Measurements from ENCODE around the gene SLC43A2.

SLC43A2 gene

DNA sequence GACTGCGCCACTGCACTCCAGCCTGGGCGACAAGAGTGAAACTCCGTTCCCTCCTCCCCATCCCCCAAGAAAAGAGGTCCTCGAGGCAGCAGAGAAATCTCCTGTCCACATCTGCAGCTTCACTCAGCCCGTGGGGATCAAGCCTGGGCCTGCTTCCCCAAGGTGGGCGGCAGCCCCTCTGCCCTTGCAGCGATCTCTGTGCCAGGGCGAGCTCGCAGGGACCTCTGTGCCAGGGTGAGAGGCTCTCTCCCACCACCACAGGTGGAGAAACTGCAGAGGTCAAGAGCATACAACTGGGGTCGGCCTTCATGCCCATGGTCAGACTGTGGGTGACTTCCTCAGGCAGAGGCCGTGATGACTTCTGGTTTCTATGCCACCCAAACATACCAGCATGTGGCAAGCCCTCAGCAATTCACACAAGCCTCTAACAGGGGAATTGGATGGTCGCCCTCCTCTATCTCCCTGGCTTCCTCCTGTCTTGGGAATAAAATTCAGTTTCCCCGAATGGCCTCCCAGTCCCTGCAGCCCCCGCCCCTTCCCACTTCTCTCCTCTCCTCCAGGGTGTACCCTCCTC is 5.5 kb downstream of the SLC43A2 start:
- no peak for DNase-seq (ENCODE audit: low read depth in 1 of 2, low spot score in 1 of 2)

DNA sequence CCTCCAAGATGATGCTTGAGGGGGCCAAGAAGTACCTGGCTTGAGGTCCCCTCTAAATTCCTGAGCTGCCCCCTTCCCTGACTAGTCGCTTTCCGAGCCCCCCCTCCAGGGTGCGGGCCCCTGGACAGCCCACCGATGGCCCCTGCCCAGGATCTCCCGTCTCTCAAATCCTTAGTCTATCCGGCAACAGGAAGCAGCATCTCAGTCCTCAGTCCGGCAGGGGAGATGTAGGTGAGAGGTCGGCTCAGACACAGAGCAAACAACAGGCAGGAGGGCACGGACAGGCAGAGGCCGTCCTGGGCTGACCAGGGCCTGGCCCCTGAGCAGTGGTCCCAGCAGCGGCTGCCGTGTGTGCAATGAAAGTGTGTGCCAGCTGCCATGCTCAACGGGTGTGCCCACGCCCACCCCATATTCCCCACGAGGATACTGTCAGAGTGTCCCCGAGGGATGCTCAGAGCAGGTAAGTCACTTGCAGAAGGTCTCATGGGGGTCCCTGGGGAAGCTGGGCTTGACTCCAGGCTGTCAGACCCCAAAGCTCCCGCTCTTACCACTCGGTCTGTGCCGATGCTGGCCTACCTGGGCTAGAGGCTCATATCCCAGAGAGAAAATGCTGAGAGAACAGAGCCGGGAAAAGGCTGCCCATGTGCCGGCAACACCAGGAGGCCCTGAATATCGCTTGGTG is 7.2 kb downstream of the SLC43A2 start:
- no peak for DNase-seq (ENCODE audit: low read depth in 1 of 2, low spot score in 1 of 2)

DNA sequence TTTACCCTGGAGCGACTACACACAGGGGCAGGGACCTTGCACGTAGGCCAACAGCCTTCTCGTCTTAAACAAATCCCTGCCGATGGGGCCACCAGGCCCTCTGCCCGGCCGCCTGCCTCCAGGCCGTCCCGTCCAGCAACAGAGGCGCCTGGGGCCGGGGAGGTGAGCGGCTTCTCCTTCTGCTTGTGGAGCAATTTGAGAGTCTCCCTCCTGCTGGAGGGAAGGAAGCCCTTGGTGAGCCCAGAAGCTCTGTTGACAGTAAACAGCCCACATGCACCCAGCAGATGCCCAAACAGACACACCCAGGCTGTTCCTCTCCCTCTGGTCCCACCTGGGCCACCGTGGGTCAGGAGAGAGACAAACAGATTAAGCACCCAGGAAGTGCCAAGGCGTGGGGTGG is 8.1 kb downstream of the SLC43A2 start:
- DNase-seq (ENCODE audit: low read depth in 1 of 2, low spot score in 1 of 2), result no peak

DNA sequence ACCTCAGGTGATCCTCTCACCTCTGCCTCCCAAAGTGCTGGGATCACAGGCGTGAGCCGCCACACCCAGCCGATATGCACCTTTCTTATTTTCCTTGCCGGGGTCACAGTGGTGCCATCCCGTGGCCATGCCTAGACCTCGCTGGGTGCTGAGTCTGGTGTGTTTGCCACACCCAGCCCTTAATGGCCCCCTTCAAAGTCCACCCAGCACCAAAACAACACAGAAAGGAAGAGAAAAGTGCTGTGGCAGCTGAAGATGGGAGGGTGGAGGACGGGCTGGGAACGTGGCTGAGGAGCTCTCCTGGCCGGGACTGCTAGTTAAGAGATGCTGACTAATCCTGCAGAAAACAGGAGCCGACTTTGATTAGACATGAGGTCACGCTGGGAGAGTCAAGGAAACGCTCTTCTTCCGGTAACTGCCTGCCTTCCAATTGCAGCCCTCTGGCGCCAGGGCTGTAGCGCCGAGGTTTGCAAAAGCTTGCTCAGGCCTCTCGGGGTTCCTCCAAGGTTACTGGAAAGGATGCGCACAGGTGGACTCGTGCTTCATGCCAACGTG is 10.9 kb downstream of the SLC43A2 start:
- DNase-seq (ENCODE audit: low read depth in 1 of 2, low spot score in 1 of 2), result no peak

DNA sequence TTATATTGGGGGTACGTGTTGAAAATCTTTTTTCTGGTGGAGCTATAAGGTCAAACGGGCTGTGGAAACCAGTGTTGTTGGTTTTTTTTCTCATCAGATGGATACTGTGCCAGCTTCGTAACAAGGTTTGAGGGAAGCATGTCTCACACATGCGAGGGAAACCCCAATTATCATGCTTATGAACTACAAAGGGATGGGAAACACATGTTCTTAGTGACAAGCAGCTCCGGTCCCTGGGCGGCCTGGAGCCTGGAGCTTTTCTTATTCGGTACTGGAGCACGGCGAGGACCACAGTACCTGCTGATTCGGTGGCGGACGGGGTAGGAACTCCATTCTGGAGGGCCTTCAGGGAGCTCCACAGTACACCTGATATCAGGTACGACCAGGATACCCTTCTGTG is 12.5 kb downstream of the SLC43A2 start:
- DNase-seq (ENCODE audit: low read depth in 1 of 2, low spot score in 1 of 2), result no peak

DNA sequence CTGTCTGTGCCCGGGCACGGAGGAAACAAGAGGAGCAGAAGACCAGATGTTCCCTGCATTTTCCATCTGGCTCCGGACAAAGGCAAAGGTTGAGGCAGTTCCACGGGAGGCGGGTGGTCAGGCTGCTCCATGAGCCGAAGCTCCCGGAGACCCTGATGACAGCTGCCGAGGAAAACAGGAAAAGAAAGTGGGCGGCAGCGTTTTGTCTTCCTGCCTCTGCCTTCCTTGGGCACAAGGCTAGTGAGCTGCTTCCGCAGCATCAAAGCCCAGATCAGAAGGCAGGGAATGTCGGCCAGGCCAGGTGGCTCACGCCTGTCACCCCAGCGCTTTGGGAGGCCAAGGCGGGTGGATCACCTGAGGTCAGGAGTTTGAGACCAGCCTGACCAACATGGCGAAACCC is 16.2 kb downstream of the SLC43A2 start:
- no peak for DNase-seq (ENCODE audit: low read depth in 1 of 2, low spot score in 1 of 2)

DNA sequence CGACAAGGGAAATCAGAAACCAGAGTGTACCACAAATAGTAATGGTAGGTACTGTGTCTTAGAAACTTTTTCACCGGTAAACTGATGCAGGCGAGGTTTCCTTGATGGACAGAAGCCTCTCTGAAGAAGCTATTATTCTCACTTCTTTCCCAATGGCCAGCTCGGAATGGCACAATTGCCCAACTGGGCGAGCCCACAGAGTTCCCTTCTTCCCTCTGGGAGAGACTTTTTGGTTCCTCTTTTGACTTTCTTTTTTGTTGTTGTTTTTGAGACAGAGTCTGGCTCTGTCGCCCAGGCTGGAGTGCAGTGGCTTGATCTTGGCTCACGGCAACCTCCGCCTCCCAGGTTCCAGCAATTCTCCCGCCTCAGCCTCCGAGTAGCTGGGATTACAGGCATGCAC is 16.9 kb downstream of the SLC43A2 start:
- DNase-seq (ENCODE audit: low read depth in 1 of 2, low spot score in 1 of 2), result no peak

DNA sequence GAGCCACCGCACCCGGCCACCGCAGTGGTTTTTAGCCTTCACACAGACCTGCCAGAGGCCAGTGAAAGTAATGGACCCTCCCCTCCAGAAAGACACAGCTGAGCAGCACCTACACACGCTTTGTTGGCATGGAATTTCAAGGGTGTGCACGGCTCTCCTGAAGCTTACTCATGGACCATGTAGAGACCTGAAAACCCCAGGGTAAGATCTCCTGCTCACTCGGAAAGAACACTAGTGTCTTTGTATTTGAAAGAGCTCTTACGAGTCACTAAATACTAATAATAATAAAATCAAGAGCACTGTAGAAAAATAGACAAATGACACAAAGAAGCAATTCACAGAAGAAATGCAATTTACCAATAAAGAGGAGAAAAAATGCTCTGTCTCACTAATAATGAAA is 20.0 kb downstream of the SLC43A2 start:
- no peak for DNase-seq (ENCODE audit: low read depth in 1 of 2, low spot score in 1 of 2)

DNA sequence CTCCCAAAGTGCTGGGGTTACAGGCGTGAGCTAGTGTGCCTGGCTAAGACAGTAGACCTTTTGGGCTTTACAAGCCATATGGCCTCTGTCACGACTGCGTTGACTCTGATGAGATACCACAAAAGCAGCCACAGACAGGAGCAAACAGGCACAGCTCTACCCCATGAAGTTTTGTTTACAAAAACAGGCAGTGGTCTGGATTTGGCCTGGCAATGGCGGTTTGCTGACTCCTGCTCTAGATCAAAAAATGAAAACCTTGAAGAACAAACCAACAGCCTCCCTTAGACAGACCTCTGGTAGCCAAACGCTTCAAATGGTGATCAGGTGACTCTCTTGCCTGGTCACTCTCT is 20.7 kb downstream of the SLC43A2 start:
- DNase-seq (ENCODE audit: low read depth in 1 of 2, low spot score in 1 of 2), result no peak

DNA sequence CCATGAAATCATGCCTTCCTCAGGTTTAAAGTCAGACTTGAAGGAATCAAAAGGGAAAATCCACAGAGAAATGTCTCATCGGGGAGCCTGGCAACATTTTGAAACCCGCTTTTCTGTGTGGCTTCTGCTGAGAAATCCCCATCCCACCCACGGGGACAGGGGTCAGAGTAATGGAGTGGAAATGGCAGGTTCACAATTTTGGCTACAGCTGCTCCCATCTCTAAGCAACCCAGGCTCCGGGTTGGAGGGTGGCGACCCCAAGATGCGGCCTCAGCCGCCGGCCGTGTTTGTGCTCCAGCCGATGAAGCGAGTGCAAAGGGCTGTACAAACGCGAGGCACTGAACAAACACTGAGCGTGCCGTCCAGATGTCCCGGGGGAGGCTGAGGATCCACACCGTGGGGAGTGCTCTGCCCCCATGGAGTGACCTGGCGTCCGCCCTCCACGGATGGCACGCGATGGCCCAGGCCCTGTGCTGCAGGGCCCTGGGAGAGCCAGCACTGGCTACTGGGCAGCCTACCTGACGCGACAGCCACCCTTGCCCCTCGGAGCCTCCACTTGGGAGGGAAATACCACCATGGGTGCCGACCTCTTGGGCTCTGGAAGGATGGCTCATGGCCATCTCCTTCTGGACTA is 22.2 kb downstream of the SLC43A2 start:
- no peak for DNase-seq (ENCODE audit: low read depth in 1 of 2, low spot score in 1 of 2)

DNA sequence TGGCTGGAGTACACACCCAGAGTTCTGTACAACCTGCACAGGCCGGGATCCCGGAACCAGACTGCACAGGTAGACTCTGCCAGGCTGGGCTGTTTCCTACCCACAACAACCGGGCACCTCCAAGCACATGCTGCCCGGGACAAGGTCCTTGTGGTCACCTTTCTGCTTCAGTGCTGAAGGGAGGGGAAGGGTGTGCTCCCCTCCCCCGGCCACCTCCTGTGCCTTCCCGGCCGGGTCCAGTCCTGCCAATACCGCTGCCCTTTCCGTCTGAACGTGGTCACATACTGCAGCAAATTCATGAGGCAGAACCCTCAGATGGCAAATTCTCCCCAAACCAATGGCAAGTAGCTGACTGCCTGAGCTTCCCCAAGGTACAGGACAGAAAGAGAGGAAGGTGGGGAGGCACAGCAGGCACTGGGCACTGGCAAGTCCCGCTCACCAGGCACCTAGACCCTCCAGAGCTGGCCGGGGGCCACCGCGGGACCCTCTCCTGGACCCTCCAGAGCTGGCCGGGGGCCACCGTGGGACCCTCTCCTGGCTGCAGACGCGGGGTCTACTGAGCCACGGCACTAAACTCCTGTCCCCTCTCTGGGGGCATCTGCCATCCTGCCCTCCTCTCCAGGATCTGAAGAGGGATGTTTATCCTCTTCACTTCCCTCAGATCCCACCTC is 22.8 kb downstream of the SLC43A2 start:
- DNase-seq (ENCODE audit: low read depth in 1 of 2, low spot score in 1 of 2), result no peak

DNA sequence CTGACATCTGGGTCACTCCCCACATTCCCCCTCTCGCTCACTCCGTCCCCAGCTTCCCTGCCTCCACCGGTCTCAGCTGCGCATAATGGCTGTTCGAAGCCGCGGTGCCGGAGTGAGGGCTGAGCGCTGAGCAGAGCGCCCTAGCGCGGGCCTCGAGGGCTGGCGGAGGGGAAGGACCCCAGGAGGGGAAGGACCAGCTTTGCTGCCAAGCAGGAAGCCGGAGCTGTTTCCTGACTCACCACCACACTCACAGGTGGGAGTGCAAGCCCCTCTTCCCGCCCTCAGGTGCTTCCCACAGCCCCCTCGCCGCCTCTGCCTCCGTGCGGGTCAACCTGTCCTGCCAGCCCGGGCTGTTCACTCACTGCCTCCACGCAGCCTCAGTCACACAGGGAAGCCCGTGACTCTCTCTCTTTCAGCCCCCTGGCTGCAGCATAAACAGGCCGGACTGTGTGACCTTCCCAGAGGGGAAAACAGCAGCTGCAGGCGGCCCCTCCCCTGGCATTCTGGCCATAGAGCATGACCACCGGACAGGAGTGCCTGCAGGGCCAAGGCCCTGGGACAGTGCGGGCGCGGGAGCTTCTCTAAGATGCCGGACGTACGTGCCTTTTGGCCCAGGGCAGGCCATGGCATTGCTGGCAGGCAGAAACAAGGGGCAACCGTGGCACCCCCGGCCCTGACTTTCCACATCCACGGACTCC is 23.7 kb downstream of the SLC43A2 start:
- DNase-seq (ENCODE audit: low read depth in 1 of 2, low spot score in 1 of 2), result no peak

DNA sequence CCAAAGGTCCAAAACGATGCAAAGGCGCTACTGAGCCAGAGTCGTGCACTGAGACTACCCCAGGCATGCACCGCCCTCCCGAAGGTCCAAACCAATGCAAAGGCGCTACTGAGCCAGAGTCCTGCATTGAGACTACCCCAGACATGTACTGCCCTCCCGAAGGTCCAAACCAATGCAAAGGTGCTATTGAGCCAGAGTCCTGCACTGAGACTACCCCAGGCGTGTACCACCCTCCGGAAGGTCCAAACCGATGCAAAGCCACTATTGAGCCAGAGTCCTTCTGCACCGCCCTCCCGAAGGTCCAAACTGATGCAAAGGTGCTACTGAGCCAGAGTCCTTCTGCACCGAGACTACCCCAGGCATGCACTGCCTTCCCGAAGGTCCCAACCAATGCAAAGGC is 27.1 kb downstream of the SLC43A2 start:
- DNase-seq (ENCODE audit: low read depth in 1 of 2, low spot score in 1 of 2), result no peak

DNA sequence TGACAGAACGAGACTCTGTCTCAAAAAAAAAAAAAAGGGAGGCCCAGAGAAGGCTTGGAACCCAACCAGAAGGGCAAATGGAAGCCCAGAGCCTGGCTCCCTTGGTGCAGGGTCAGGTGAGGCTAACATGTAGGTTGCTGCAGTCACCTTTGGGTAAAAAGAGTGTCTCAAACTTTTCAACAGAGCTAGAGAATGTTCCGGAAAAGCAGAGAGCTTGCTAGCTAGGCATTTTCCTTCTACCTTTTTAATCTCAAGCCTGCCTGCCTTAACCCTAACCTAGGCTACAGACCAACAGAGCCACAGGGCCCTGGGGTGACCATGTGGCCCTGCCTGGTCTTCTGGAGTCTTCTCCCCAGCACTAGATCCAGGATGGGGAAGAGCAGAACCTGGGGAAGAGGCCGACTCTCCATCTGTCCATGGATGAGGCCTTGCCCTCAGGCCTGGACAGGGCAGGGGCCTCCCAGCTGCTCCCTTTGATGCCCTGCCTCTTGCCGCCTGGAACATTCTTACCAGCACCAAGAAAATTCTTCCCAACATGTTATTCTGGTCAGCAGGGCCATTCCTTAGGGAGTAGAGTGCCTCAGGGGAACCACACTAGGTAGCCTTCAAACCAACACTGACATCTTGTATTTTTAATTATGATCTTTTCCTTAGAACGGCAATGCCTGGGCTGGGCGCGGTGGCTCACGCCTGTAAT is 30.1 kb downstream of the SLC43A2 start:
- DNase-seq (ENCODE audit: low read depth in 1 of 2, low spot score in 1 of 2), result no peak

DNA sequence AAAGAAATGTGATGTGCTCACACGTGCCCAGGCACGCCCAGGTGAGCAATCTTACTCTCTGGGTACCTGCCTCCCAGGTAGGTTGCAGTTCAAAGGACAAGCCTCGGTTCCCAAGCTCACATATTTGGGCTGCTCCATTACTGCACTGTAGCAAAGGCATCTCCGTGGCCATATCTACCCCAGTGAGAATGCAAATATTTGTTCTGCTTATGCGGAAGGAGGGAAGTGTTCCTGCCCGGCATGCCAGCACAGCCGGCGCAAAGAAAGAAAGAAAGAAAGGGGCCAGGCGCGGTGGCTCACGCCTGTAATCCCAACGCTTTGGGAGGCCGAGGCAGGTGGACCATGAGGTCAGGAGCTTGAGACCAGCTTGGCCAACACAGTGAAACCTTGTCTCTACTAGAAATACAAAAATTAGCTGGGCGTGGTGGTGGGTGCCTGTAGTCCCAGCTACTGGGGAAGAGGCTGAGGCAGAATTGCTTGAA is 30.7 kb downstream of the SLC43A2 start:
- no peak for DNase-seq (ENCODE audit: low read depth in 1 of 2, low spot score in 1 of 2)

DNA sequence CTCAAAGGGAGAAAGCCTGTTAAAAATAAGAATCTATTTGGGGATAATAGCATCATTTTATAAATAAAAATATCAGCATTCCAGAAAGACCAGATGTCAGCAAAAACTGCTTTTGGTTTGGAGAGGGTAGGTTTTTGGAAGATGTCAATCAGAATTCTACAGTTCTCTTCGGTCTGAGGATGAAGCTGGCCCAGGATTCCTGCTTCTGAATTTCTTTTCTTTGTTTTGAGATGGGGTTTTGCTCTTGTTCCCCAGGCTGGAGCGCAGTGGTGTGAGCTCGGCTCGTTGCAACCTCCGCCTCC is 35.1 kb downstream of the SLC43A2 start:
- DNase-seq (ENCODE audit: low read depth in 1 of 2, low spot score in 1 of 2), result no peak

DNA sequence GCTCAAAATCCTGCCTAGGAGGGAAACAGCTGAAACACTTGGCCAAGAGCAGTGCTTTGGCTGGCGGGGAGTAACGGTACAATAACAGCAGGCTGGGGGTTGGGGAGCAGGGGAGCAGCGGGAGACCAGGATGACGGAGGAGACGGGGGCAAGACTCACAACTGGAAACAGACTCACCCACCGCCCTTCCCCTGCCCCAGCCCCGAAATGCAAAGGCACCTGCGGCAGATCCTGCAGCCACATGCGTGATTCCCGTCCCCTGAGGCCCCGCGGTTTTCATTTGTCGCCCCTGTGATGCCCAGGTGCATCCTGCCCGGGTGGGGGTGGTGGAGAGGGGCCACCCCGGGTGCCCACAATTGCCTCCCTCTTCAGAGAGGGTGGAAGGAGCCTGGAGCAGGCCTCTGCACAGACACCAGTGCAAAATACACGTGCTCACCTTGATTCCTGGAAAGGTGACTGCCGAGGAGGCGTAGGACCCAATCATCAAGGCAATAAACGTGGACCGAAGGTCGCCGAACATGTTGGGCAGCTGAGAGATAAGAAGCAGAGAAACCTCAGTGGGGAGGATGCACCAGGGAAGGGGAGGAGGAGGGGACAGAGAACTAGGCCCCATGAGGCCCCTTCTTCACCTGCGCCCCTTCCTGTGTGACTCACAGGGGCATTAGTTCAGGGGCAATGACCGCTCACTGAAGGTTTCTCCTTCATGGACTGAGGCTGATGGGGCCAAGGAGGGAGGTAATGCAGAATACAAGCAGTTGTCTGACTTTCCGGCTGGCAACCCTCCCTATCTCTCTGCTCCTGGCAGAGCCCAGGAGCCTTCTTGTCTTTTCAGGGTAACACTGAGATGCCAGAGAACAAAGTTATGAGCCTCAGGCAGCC is 35.6 kb downstream of the SLC43A2 start:
- DNase-seq (ENCODE audit: low read depth in 1 of 2, low spot score in 1 of 2), result no peak

DNA sequence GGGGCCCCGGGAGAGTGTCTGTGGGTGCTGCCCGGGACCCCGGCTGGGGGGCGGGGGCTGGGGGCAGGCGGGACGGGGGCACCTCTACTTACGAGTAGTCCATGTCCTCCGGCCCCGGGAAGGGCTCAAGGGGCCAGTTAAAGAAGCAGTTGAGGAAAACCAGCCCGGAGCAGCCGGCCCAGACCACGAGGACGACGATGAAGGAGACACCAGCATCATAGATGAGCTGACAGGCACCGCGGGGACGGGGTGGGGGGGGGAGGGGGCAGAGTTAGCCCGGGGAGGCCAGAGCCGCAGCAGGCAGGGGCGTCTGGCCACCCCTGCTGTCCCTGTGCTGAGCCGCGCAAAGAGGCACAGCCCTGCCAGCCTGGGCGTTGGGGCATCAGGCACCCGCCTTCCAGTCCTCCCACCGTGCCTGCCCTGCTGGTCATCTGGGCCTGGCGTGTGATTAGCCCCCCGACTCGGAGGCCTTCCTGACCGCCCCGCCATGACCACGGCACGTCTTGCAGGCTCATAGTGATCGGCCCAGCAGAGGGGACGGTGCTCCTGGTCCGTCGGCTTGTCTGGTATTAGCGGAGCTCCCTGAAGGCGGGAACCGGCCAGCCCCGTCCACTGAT is 37.1 kb downstream of the SLC43A2 start:
- DNase-seq (ENCODE audit: low read depth in 1 of 2, low spot score in 1 of 2), result no peak

DNA sequence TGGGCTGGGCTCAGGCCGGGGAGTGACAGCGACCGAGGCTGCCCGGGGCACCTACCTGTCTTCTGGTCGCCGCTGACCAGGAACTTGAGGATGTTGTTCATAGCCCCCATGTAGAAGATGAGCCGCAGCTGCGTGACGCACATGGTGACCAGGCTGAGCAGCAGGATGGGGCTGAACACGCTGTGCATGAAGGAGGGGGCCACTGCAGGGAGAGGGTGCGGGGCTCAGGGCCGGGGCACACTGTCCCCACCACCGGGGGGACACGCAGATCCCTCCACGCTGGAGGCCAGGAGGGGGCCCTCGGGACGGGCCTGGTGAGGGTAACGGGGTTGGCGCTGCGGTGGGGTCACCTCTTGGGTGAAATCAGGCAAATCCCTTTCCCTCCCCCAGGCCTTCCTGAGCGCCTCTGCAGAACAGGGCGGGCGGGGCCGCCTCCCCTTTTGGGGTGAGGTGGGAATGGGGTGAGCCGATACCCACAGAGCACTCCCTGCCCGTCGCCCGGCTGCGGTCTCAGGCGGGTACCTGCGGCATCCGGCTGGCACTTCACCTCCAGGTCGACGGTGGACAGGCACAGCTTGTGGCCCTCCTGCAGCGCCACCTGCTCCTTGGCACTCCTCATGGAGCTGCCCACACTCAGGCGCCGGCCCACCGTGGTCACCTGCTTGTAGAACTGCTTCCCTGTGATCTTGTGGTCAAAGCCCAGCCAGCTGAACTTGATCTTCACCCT is 37.7 kb downstream of the SLC43A2 start:
- DNase-seq (ENCODE audit: low read depth in 1 of 2, low spot score in 1 of 2), result no peak

Data from activated T-helper 1 cell treated with anti-CD3 and anti-CD28 coated beads, Interleukin-2, amount 50 U/mL, for 16 hours (primary cell).